ENCODE data around the gene ASPG. TPM values are rescaled to one million over a fixed set of nuclear protein-coding genes. Genes with fewer than 3 reads are reported as not detected.

ASPG gene
- total RNA-seq, 1 donor from 2014 or later = 5.3 TPM

DNA sequence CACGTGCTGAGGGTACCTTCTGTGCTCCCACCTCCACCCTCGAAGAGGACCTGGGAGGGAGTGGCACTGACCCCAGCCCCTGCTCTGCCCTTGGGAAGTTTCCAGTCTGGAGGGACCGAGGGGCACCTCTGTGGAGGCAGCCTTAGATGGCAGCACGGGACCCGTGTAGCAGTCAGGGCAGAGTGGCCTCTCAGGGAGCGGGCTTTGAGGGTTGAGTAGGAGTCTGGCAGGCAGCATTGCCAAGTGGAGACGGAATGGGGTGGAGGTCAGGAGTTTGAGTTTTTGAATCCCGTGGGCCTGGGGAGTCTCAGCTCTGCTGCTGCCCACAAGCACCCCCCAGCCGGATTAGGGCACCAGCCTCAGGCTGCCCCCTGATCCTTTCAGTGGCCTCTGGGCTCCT, 74.5 kb downstream of the ASPG start:
- no peaks in the 10 kb centered on the region for H3K9me3 ChIP-seq
- no peaks in the 10 kb centered on the region for H3K4me1 ChIP-seq
- no peak overlapping the region for H3K27ac ChIP-seq
- ATAC-seq = no peak
- TF ChIP-seq, protein P1, sequence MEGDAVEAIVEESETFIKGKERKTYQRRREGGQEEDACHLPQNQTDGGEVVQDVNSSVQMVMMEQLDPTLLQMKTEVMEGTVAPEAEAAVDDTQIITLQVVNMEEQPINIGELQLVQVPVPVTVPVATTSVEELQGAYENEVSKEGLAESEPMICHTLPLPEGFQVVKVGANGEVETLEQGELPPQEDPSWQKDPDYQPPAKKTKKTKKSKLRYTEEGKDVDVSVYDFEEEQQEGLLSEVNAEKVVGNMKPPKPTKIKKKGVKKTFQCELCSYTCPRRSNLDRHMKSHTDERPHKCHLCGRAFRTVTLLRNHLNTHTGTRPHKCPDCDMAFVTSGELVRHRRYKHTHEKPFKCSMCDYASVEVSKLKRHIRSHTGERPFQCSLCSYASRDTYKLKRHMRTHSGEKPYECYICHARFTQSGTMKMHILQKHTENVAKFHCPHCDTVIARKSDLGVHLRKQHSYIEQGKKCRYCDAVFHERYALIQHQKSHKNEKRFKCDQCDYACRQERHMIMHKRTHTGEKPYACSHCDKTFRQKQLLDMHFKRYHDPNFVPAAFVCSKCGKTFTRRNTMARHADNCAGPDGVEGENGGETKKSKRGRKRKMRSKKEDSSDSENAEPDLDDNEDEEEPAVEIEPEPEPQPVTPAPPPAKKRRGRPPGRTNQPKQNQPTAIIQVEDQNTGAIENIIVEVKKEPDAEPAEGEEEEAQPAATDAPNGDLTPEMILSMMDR (IDR thresholded peaks at IDR 0.05) = no peak
- no peak for DNase-seq
- no peaks in the 10 kb centered on the region for H3K36me3 ChIP-seq
- H3K27me3 ChIP-seq = no peaks in the 10 kb centered on the region
- H3K4me3 ChIP-seq = no peak overlapping the region
- intact Hi-C loops (cut with DNase I) = no loop called here

DNA sequence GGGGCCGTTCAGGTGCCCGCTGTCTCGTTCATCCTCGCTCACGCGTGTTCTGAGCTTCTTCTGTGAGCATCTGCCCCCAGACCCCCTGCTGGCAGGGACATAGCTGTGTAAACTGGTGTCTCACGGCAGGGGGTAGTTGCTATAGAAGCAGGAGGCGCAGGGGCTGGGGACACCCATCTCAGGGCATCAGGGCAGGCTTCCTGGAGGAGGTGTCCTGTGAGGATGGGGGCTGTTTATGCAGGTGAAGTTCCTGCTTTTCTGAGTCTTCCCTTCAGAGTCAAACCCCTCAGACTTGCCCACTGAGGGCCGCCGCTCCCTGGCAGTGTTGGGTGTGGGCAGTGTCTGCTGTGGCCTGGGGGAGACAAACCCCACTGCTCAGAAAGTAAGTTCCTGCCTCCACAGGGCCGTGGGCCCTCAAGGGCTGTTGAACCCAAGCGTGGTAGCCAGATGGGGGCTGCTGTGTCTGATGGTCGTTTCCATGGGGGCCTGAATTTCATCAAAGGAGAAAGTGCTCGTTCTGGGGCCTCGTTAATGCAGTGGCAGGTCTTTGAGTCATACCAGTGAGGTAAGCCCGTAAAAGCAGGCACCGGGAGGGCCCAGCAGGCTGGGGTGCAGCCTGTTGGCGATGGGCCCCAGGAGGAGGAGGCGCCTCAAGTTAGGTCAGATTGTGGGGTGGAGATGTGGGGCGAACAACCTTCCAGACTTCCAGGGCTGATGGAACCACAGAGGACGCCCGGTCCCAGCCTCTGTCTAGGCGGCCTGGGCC, 76.3 kb downstream of the ASPG start:
- Histone ChIP-seq H3K9me3 (no peaks in the 10 kb centered on the region), H3K36me3 (no peaks in the 10 kb centered on the region), H3K4me3 (no peak overlapping the region), H3K4me1 (no peaks in the 10 kb centered on the region), H3K27ac (no peak overlapping the region), H3K27me3 (no peaks in the 10 kb centered on the region)
- DNase-seq = no peak
- TF ChIP-seq, protein P1 (IDR thresholded peaks at IDR 0.05) = no peak
- ATAC-seq = no peak
- intact Hi-C loops (cut with DNase I) = no loop called here

DNA sequence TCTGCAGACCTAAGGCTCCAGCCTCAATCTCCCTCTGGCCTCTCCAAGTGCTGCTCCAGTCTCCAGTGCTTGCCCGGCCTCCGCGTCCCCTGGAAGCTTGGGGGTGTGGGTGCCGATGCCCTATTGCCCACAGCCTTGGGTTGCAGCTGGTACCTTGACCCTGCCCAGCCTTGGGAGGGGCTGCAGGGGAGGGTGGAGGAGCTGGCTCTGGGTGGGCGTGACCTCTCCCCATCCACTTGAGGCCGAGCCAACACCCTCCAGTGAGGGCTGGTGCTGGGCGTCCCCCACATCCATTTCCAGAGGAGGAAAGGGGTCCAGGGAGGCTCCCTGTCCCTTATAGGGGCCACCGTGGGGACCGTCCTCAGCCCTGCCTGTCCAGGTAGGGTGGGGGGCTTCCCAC, 77.0 kb downstream of the ASPG start:
- intact Hi-C loops (cut with DNase I) = no loop called here
- H3K27me3 ChIP-seq = no peaks in the 10 kb centered on the region
- H3K4me3 ChIP-seq = no peak overlapping the region
- H3K9me3 ChIP-seq = no peaks in the 10 kb centered on the region
- H3K36me3 ChIP-seq = no peaks in the 10 kb centered on the region
- H3K27ac ChIP-seq = no peak overlapping the region
- DNase-seq (no peak), ATAC-seq (no peak)
- no peaks in the 10 kb centered on the region for H3K4me1 ChIP-seq
- TF ChIP-seq, protein P1 (IDR thresholded peaks at IDR 0.05) = no peak

DNA sequence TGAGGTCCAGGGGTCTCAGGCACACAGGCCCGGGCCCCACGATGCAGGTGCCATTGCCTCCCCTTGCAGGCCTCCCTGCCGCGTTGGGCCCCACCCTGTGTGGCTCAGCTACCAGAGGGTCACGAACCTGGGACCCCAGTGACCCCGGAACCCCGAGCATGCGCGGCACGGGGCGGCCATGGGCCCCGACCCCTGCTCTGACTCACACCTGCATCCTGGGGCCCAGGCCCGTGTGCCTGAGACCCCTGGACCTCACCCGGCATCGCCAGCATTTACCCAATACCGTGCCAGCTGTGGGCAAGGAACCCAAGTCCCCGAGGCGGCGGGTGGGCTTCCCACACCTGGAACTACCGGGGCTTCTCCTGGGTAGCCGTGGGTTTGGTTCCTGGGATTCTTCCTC, 78.0 kb downstream of the ASPG start:
- intact Hi-C loops (cut with DNase I) = no loop called here
- DNase-seq (no peak), ATAC-seq (no peak)
- no peak overlapping the region for H3K4me3 ChIP-seq
- no peak overlapping the region for H3K27ac ChIP-seq
- no peaks in the 10 kb centered on the region for H3K27me3 ChIP-seq
- no peaks in the 10 kb centered on the region for H3K9me3 ChIP-seq
- H3K4me1 ChIP-seq = no peaks in the 10 kb centered on the region
- H3K36me3 ChIP-seq = no peaks in the 10 kb centered on the region
- TF ChIP-seq, protein P1 (IDR thresholded peaks at IDR 0.05) = no peak

DNA sequence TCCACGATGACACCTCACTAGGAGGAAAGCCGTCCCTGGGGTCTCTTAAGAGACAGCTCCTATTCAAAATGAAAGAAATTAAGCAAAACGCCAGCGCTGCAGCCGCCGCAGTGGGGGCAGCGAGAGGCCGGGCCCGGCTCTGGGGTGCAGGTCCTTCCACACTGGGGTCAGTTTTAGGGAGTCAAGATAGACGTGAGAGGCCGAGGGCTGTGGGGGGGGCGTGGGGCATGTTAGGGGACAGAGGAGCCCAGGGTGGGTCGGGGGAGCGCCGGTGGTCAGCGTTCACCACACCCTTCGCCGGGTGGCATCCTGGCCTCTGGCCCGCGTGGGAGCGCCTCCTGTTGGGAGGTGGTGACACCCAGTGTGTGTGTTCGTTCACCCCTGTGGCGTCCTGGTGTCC, 78.5 kb downstream of the ASPG start:
- intact Hi-C loops (cut with DNase I) = no loop called here
- no peak overlapping the region for H3K4me3 ChIP-seq
- no peak overlapping the region for H3K27ac ChIP-seq
- no peaks in the 10 kb centered on the region for H3K36me3 ChIP-seq
- no peak for ATAC-seq
- H3K9me3 ChIP-seq = no peaks in the 10 kb centered on the region
- TF ChIP-seq, protein P1 (IDR thresholded peaks at IDR 0.05) = no peak
- H3K4me1 ChIP-seq = no peaks in the 10 kb centered on the region
- no peaks in the 10 kb centered on the region for H3K27me3 ChIP-seq
- DNase-seq = no peak

DNA sequence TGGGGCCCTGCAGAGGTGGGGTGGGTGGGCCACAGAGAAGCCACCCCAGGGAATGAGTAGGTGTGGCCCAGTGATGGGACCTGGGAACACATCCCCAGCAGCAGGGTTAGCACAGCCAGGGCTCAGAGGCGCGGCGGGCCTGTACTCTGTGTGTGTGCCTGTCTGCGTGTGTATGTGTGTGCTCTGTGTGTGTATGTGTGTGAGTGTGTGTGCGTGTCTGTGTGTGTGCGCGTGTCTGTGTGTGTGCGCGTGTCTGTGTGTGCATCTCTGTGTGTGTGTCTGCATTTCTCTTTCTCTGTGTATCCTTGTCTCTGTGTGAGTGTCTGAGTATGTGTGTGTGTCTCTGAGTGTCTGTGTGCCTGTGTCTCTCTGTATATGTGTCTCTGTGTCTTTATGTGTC, 79.0 kb downstream of the ASPG start:
- no peaks in the 10 kb centered on the region for H3K9me3 ChIP-seq
- no peak overlapping the region for H3K27ac ChIP-seq
- H3K4me1 ChIP-seq = no peaks in the 10 kb centered on the region
- TF ChIP-seq, protein P1 (IDR thresholded peaks at IDR 0.05) = no peak
- ATAC-seq (no peak), DNase-seq (no peak)
- H3K4me3 ChIP-seq = no peak overlapping the region
- H3K27me3 ChIP-seq = no peaks in the 10 kb centered on the region
- H3K36me3 ChIP-seq = no peaks in the 10 kb centered on the region
- intact Hi-C loops (cut with DNase I) = no loop called here
